MM.1S (cell line): ENCODE results near the gene CTSC.

Experiments
- EZH2 ChIP-seq: fragments of 300-600 bp; sonication (generic); optimal IDR thresholded peaks from 2 replicates; pipeline ENCODE3; 2017; ENCODE audit warnings: low read depth, mild to moderate bottlenecking, antibody characterized with exemption, low read length, mixed read lengths
- TF ChIP-seq, protein P1 (sequence below): fragments of 300-600 bp; sonication (generic); IDR thresholded peaks from 2 replicates; pipeline ENCODE4 v1.5.1; 2016; ENCODE audit warnings: antibody characterized with exemption, low read length, mixed read lengths

DNA sequence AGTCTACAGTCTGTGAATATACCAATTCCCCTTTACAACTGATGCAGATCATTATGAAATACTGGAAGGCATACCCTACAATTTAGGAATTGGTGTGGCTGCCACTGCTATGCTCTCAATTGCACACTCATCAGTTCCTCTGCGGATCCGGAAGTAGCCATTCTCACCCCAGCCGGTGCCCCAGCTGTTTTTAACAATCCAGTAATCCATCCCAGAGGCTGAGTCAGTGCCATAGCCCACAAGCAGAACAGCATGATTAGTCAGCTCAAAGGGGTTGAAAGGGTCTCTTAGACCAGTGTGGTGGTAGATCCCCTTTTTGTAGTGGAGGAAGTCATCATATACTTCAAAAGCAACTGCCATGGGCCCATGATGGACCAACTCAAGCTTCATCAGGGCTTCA lies 43.6 kb downstream of the CTSC start:
- TF ChIP-seq, protein P1, sequence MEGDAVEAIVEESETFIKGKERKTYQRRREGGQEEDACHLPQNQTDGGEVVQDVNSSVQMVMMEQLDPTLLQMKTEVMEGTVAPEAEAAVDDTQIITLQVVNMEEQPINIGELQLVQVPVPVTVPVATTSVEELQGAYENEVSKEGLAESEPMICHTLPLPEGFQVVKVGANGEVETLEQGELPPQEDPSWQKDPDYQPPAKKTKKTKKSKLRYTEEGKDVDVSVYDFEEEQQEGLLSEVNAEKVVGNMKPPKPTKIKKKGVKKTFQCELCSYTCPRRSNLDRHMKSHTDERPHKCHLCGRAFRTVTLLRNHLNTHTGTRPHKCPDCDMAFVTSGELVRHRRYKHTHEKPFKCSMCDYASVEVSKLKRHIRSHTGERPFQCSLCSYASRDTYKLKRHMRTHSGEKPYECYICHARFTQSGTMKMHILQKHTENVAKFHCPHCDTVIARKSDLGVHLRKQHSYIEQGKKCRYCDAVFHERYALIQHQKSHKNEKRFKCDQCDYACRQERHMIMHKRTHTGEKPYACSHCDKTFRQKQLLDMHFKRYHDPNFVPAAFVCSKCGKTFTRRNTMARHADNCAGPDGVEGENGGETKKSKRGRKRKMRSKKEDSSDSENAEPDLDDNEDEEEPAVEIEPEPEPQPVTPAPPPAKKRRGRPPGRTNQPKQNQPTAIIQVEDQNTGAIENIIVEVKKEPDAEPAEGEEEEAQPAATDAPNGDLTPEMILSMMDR, result no peak
- no peak for TF ChIP-seq EZH2
